Activated CD4-positive, alpha-beta T cell treated with anti-CD3 and anti-CD28 coated beads, Interleukin-2, amount 50 U/mL, for 48 hours (primary cell): Measurements from ENCODE around the gene PLGRKT.
"Not testable (repeated sequence)": the region's sequence is repeated elsewhere in the genome, so short reads cannot be mapped to it uniquely, and the experiment has no call there.

Experiments used
- DNase-seq, 2 experiments: peaks; one replicate each; pipeline ENCODE4 v3.0.0-alpha.2; 2020

PLGRKT gene

GRCh38 chr9:5429873-5430564 is 7.7 kb downstream of the PLGRKT start:
- DNase-seq = no peak

DNA sequence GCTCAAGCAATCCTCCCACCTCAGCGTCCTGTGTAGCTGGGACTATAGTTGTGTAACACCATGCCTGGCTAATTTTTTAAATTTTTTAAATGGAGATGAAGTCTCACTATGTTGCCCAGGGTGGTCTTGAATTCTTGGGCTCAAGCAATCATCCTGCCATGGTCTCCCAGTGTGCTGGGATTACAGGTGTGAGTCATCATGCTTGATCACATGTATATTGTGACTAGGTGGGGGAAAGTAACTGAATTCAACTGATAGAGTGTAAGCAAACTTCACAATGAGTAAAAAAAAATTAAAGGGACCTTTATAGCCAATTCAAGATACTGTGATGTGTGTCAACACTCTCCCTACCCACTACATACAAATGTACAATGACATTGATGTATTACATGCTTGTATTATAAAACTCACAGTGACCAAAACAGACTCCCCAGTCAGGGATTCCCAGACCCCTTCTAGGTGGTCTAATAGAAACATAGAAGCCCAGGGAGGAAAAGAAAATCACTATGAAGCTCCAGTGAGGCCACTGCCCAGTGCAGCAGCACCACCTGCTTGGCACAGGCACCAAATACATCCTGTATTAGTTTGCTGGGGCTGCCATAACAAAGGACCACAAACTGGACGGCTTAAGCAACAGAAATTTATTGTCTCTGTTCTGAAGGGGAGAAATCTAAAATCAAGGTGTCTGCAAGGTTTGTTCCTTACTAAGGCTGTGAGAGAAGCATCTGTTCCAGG is 8.8 kb downstream of the PLGRKT start:
- DNase-seq = no peak

- DNase-seq = no peak
Measured at GRCh38 chr9:5428172-5428571, 9.6 kb downstream of the PLGRKT start.

DNA sequence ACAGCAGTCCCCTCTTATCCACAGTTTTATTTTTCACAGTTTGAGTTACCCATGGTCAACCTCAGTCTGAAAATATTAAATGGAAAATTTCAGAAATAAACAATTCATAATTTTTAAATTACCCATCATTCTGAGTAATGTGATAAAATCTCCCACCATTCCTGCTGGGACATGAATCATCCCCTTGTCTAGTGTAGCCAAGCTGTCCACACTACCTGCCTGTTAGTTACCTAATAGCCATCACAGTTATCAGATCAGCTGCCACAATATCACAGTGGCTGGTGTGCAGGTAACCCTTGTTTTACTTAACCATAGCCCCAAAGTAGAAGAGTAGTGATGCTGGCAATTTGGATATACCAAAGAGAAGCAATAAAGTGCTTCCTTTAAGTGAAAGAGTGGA is 10.7 kb downstream of the PLGRKT start:
- DNase-seq = no peak

- DNase-seq = no peak
Measured at GRCh38 chr9:5425006-5425628, 12.6 kb downstream of the PLGRKT start.

DNA sequence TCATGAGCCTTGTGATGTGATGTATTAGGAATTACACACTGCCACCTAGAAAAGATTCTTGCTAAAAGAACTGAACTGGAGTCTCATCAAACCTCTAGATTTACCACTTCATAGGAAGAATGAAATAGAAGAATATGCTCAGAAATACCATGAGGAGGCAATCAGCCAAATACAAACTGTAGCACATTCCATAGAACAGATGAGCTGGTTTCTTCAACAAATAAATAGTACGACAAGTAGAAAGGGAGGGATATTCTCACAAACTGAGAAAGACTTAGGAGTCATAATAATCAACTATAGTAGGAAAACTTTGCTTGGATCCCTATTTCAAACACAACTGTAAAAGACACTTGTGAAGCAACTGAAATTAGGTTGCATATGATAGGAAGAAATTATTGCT is 15.4 kb downstream of the PLGRKT start:
- DNase-seq = no peak

DNA sequence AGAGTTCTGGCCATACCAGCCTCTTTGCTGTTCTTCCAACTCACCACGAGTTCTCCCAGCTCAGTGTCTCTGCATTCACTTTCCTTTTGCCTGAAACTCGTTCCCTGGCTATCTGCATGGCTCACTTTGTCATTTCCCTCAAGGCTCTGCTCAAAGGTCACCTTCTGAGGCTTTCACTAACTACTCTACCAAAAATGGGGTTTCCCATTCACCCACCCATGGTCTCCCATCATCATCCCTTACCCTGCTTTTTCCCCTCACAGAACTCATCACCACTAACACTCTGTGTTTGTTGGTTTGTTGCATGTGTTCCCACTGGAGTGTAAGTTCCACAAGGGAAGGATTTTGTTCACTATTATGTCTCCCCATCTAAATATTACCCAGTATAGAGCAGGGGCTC is 16.6 kb downstream of the PLGRKT start:
- DNase-seq = no peak

- no peak for DNase-seq
Measured at GRCh38 chr9:5419987-5420386, 17.7 kb downstream of the PLGRKT start.

DNA sequence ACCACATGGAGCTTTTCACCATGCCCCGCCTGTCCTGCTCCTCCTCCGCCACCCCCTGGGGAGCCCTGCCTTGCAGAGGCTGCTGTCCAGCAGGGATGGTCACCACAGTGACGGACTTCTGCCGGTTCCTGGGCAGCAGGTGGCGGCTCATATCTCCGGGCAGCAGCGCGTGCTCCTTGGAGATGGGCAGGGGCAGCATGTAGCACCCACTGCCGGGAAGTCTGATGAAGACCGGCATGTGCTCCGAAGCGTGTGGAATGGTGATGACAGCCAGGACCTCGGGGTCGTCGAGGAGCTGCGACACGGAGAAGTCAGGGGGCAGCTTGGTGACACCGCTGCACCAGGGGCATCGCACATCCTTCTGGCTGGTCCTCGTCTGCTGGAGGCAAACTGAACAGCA is 19.2 kb downstream of the PLGRKT start:
- no peak for DNase-seq

DNA sequence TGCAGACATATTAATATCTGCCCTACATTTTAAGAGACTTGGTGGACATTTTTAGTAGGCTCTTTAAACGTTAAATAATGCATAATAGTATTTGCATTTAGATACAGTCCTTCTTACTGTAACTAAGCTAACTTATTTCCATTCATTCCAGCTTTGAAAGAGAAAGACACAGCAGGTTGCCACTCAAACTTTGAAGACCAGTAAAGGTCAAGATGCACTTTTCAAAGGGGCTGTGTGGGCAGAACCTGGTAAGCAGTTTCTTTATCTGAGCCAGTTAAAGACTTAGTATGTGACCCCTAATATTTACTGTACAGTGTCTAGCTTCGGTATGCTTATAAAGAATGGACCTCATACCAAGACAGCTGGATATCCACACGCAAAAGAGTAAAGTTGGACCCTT is 20.8 kb downstream of the PLGRKT start:
- DNase-seq = no peak

GRCh38 chr9:5408596-5408995 is 29.1 kb downstream of the PLGRKT start:
- no peak for DNase-seq

- DNase-seq = no peak
Measured at GRCh38 chr9:5402217-5402616, 35.5 kb downstream of the PLGRKT start.

GRCh38 chr9:5397547-5397946 is 40.2 kb downstream of the PLGRKT start:
- DNase-seq = not testable (repeated sequence)

DNA sequence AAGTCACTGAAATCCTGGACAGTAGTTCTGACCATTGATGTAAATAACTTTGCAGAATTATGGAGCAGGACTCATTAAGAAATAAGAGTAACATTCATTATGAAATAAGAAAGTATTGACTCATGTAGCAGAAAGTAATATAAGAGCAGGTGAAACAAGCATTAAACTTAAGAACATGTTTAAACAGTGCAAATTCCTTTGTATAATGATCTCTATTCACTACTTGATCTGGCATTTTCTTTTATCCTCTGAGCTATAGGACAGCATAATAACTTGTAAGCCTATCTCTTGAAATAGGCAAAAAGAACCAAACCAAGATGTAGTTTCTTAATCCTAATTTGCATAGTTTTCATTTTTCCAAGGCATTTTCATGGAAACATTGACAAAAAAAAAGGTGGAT is 42.3 kb downstream of the PLGRKT start:
- DNase-seq = no peak

DNA sequence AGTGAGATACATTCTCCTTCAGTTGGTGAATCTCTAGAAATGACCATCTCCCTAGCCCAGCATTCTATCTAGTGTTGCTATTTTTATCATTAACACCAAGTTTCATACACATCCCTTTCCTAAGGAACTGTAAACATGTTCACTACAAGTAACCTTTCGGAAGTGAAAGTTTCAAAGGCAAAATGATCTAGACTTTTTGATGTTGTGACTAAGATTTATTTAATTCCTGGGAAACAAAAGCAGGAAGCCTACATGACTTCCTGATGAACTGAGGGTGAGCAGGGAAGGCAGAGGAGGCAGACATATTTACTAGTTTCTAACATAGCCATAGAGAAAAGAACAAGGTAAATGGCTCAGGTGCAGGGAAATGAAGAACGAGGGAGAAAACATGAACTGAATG is 43.7 kb downstream of the PLGRKT start:
- DNase-seq = not testable (repeated sequence)

- no peak for DNase-seq
Measured at GRCh38 chr9:5393497-5393896, 44.2 kb downstream of the PLGRKT start.

DNA sequence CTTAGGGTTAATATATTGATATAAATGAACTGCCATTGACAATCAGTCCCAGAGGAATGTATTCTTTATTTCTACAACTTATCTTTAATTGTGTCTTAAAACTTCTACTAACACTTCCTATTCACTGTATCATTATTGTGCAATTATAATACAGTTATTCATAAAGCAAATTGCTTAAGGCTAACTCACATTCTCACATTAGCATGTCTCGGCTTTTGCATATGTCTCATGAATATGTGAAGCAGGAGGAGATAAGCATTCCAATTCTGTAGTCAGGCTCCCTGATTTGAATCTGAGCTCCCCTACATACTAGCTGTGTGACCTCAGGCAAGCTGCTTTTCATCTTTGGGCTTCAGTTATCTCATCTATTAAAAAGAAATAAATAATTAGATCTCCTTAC is 45.4 kb downstream of the PLGRKT start:
- DNase-seq = no peak

GRCh38 chr9:5389109-5389732 is 48.5 kb downstream of the PLGRKT start:
- DNase-seq = peak; percentile 7 to 42

DNA sequence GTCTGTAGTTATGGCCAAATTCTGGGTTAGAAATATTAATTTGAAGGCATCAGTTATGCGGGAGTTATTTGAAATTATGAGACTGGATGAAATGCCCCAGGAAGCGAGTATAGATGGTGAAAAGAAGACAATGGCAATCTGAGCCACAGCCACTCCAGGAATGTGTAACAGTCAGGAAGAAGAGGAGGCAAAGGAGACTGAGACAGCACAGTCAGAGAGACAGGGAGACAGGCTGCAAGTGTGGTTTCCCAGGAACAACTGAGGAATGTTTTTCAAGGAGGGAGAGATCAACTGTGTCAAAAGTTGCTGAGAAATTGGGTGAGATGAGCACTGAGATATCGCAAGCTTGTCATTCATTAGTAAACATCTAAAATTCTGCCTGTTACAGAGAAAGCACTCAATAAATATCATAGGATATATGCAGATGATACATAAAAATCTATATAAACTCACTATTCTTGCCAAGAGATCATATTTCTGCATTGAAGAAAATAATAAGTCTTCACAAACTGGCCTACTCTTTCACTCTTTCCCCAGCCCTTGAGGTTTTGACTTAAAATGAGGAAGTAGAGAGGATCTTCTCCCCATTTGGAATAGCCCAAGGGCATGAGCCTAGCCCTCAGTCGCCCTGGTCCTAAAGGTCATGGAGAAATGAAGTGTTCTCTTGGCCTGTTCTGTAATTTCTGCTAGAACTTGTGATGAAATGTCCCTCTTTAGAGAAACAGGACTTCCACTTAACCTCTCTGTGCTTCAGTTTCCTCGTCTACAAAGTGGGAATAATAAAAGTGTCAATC is 49.5 kb downstream of the PLGRKT start:
- DNase-seq = no peak

GRCh38 chr9:5384436-5384835 is 53.3 kb downstream of the PLGRKT start:
- no peak for DNase-seq

DNA sequence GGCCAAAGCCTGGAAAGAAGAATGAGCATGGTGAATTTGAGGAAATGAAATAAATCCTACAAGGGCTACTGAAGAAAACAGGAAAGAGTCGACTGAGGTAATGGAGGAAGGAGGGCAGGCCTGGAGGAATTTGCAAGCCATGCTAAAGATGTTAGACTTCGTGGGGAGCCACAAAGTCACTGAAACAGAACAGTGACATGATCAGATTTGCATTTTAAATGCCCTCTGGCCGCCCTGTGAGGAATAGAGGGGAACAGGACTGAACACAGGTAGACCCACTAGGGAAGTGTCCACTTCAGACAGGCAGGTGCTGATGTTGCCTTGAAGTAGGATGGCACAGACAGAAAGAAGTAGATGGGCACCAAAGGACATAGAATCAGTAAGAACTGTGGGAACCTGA is 55.2 kb downstream of the PLGRKT start:
- DNase-seq = no peak

DNA sequence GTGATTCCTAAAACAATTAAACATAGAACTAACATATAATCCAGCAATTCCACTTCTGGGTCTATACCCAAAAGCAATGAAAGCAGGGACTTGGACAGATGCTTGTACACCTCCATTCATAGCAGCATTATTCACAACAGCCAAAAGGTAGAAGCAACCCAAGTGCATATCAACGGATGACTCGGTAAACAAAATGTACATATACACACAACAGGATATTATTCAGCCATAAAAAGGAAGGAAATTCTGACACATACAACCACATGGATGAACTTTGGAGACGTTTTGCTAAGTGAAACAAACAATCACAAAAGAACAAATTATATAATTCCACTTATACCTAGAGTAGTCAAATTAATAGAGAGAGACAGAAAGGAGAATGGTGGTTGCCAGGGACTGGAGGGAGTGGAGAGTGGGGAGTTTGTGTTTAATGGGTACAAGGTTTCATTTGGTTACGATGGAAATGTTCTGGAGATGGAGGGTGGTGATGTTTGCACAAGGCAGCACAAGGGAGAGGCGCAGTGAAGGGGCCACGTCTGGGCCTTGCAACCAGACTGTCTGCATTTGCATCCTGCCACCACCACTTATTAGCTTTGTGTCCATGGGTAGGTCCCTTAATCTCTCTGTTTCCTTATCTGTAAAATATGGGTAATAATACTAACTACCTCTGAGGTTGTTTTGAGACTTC is 61.8 kb downstream of the PLGRKT start:
- no peak for DNase-seq
